Stimulated activated CD4-positive, alpha-beta T cell treated with anti-CD3 and anti-CD28 coated beads, Interleukin-2, amount 100 ng/mL, for 24 hours (primary cell): ENCODE results near the gene PTK6.

Source experiments
- DNase-seq, 2 donors: peaks; one replicate each; pipeline ENCODE4 v3.0.0-alpha.2; 2020

Gene PTK6

GRCh38 chr20:63504642-63505041, 32.5 kb downstream of the PTK6 start:
- DNase-seq, result no peak

GRCh38 chr20:63503524-63503923, 33.7 kb downstream of the PTK6 start:
- no peak for DNase-seq

GRCh38 chr20:63502671-63503172, 34.5 kb downstream of the PTK6 start:
- DNase-seq, result no peak

- DNase-seq, result no peak
These were observed 35.1 kb downstream of the PTK6 start for GRCh38 chr20:63501818-63502670.

- no peak for DNase-seq
These were observed 36.0 kb downstream of the PTK6 start for GRCh38 chr20:63500902-63501817.

- no peak for DNase-seq
These were observed 36.9 kb downstream of the PTK6 start for GRCh38 chr20:63500151-63500901.

- no peak for DNase-seq
These were observed 37.7 kb downstream of the PTK6 start for GRCh38 chr20:63499338-63499969.

GRCh38 chr20:63498960-63499337, 38.2 kb downstream of the PTK6 start, which contains the start of gene EEF1A2:
TSS of gene EEF1A2 (minus strand) at chr20:63499083. CDS start at chr20:63497763, 1,320 bp downstream.
- DNase-seq, result peak; percentile 47

GRCh38 chr20:63497946-63498935, 38.9 kb downstream of the PTK6 start:
- DNase-seq, result no peak

GRCh38 chr20:63497138-63497945, 39.8 kb downstream of the PTK6 start:
- DNase-seq, result no peak

GRCh38 chr20:63496596-63497120, 40.5 kb downstream of the PTK6 start:
- no peak for DNase-seq

GRCh38 chr20:63495741-63496595, 41.2 kb downstream of the PTK6 start:
- DNase-seq, result peak; percentile 84

- no peak for DNase-seq
These were observed 41.9 kb downstream of the PTK6 start for GRCh38 chr20:63495167-63495720.

- DNase-seq, result no peak
These were observed 42.6 kb downstream of the PTK6 start for GRCh38 chr20:63494420-63495166.

- DNase-seq, result no peak
These were observed 43.1 kb downstream of the PTK6 start for GRCh38 chr20:63494084-63494419.

GRCh38 chr20:63493563-63494020, 43.6 kb downstream of the PTK6 start:
- no peak for DNase-seq

- DNase-seq, result no peak
These were observed 44.2 kb downstream of the PTK6 start for GRCh38 chr20:63492982-63493381.

- no peak for DNase-seq
These were observed 44.7 kb downstream of the PTK6 start for GRCh38 chr20:63492518-63492917.
